ENCODE data around the gene AUTS2. TPM values are rescaled to one million over a fixed set of nuclear protein-coding genes. Genes with fewer than 3 reads are reported as not detected.

Gene AUTS2
- total RNA-seq, 1 experiment from 2014 or later, result 2.5 TPM

DNA sequence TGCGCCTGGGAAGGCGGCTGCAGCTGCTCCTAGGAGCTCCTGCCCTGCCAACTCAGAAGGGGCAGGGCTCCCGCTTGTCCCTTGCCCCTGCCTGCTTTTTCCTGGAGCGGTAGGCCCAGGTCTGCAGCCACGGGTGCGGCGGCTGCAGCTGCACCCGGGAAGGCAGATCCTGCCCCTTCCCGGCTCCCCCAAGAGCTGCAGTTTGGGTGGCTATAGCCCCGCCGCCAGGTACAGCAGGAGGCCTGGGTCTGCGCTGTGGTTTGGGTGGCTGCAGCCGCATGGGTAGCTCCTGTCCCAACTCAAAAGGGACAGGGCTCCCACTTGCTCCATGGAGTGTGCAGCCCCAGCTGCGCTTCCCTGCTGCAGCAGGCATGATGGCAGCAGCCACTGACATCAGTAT, 6.5 kb upstream of the AUTS2 start:
- H3K27ac ChIP-seq (ENCODE audit: low read length), result no peak overlapping the region
- no peak for DNase-seq (ENCODE audit: low read depth, low spot score)
- ChIA-PET CTCF (no interaction called here), POLR2A (no interaction called here)
- intact Hi-C loops (cut with micrococcal nuclease; ENCODE audit: unreplicated experiment), result no loop called here
- H3K27me3 ChIP-seq (ENCODE audit: control insufficient read depth, insufficient read depth, low read length), result peaks cover 5% of the 10 kb centered on the region; the same call in 1 of the 2 replicates
- BruUV-seq (replicated peaks), result no TSS peak
- H3K4me3 ChIP-seq (ENCODE audit: low read depth in 2 of 2, low read length in 2 of 2), result no peak overlapping the region
- H3K9me3 ChIP-seq (ENCODE audit: control insufficient read depth, insufficient read depth, low read depth, low read length), result no peaks in the 10 kb centered on the region
- no peaks in the 10 kb centered on the region for H3K4me1 ChIP-seq (ENCODE audit: control insufficient read depth, insufficient read depth, low read length)
- in situ Hi-C loops (cut with HindIII; ENCODE audit: low pct_unique_long_range_greater_than_20kb, low sequenced_read_pairs), result no loop called here
- no peak for ATAC-seq
- TF ChIP-seq POLR2AphosphoS5 (IDR thresholded peaks at IDR 0.05; ENCODE audit: low read depth, low read length) (no peak), SIN3A (IDR thresholded peaks at IDR 0.05; ENCODE audit: borderline replicate concordance, insufficient read depth, low read depth, low read length) (no peak), TCF7L2 (IDR thresholded peaks at IDR 0.05; ENCODE audit: low read depth, low read length) (no peak)
- TF ChIP-seq, protein P1, sequence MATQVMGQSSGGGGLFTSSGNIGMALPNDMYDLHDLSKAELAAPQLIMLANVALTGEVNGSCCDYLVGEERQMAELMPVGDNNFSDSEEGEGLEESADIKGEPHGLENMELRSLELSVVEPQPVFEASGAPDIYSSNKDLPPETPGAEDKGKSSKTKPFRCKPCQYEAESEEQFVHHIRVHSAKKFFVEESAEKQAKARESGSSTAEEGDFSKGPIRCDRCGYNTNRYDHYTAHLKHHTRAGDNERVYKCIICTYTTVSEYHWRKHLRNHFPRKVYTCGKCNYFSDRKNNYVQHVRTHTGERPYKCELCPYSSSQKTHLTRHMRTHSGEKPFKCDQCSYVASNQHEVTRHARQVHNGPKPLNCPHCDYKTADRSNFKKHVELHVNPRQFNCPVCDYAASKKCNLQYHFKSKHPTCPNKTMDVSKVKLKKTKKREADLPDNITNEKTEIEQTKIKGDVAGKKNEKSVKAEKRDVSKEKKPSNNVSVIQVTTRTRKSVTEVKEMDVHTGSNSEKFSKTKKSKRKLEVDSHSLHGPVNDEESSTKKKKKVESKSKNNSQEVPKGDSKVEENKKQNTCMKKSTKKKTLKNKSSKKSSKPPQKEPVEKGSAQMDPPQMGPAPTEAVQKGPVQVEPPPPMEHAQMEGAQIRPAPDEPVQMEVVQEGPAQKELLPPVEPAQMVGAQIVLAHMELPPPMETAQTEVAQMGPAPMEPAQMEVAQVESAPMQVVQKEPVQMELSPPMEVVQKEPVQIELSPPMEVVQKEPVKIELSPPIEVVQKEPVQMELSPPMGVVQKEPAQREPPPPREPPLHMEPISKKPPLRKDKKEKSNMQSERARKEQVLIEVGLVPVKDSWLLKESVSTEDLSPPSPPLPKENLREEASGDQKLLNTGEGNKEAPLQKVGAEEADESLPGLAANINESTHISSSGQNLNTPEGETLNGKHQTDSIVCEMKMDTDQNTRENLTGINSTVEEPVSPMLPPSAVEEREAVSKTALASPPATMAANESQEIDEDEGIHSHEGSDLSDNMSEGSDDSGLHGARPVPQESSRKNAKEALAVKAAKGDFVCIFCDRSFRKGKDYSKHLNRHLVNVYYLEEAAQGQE (IDR thresholded peaks at IDR 0.05; ENCODE audit: insufficient read depth in 1 of 2, low read depth in 2 of 2, low read length in 1 of 2), result no peak
- TF ChIP-seq, protein P2, sequence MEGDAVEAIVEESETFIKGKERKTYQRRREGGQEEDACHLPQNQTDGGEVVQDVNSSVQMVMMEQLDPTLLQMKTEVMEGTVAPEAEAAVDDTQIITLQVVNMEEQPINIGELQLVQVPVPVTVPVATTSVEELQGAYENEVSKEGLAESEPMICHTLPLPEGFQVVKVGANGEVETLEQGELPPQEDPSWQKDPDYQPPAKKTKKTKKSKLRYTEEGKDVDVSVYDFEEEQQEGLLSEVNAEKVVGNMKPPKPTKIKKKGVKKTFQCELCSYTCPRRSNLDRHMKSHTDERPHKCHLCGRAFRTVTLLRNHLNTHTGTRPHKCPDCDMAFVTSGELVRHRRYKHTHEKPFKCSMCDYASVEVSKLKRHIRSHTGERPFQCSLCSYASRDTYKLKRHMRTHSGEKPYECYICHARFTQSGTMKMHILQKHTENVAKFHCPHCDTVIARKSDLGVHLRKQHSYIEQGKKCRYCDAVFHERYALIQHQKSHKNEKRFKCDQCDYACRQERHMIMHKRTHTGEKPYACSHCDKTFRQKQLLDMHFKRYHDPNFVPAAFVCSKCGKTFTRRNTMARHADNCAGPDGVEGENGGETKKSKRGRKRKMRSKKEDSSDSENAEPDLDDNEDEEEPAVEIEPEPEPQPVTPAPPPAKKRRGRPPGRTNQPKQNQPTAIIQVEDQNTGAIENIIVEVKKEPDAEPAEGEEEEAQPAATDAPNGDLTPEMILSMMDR (IDR thresholded peaks at IDR 0.05), result no peak
- H3K36me3 ChIP-seq (ENCODE audit: control insufficient read depth, insufficient read depth, low read length), result no peaks in the 10 kb centered on the region

DNA sequence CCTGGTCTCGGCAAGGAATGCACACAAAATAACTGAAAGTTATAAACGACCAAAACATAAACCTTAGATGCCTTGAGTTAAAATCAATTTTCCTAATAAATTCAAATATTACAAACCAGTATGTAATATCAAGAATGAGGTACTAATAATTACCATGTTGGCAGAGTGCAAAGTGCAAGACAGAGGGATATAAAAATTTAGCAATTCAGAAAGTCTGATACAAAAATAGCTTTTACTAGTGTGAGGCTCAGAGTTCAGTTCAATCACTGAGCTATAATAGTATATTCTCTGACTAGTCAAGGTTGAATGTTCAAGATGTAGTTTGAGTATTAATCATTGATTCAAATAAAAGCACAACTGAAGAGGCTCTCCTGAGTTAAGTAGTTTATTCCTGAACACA, 4.8 kb upstream of the AUTS2 start:
- Histone ChIP-seq H3K4me1 (ENCODE audit: control insufficient read depth, insufficient read depth, low read length) (no peaks in the 10 kb centered on the region), H3K4me3 (ENCODE audit: low read depth in 2 of 2, low read length in 2 of 2) (no peak overlapping the region), H3K27me3 (ENCODE audit: control insufficient read depth, insufficient read depth, low read length) (peaks cover 5% of the 10 kb centered on the region; the same call in 1 of the 2 replicates), H3K36me3 (ENCODE audit: control insufficient read depth, insufficient read depth, low read length) (no peaks in the 10 kb centered on the region), H3K27ac (ENCODE audit: low read length) (no peak overlapping the region), H3K9me3 (ENCODE audit: control insufficient read depth, insufficient read depth, low read depth, low read length) (no peaks in the 10 kb centered on the region)
- DNase-seq (ENCODE audit: low read depth, low spot score) (no peak), ATAC-seq (no peak)
- TF ChIP-seq TCF7L2 (IDR thresholded peaks at IDR 0.05; ENCODE audit: low read depth, low read length) (no peak), POLR2AphosphoS5 (IDR thresholded peaks at IDR 0.05; ENCODE audit: low read depth, low read length) (no peak), SIN3A (IDR thresholded peaks at IDR 0.05; ENCODE audit: borderline replicate concordance, insufficient read depth, low read depth, low read length) (no peak)
- TF ChIP-seq, protein P2 (IDR thresholded peaks at IDR 0.05), result no peak
- TF ChIP-seq, protein P1 (IDR thresholded peaks at IDR 0.05; ENCODE audit: insufficient read depth in 1 of 2, low read depth in 2 of 2, low read length in 1 of 2), result no peak
- CTCF ChIA-PET, result no interaction called here
- intact Hi-C loops (cut with micrococcal nuclease; ENCODE audit: unreplicated experiment) (no loop called here), in situ Hi-C loops (cut with HindIII; ENCODE audit: low pct_unique_long_range_greater_than_20kb, low sequenced_read_pairs) (no loop called here)
- no TSS peak for BruUV-seq (replicated peaks)
- POLR2A ChIA-PET, result no interaction called here

Data from Panc1 (cell line).